ENCODE results near the gene GSTM2. TPM values are rescaled to one million over a fixed set of nuclear protein-coding genes. Genes with fewer than 3 reads are reported as not detected.

The GSTM2 gene
- total RNA-seq, 1 donor from 2014 or later, result 37.3 TPM

DNA sequence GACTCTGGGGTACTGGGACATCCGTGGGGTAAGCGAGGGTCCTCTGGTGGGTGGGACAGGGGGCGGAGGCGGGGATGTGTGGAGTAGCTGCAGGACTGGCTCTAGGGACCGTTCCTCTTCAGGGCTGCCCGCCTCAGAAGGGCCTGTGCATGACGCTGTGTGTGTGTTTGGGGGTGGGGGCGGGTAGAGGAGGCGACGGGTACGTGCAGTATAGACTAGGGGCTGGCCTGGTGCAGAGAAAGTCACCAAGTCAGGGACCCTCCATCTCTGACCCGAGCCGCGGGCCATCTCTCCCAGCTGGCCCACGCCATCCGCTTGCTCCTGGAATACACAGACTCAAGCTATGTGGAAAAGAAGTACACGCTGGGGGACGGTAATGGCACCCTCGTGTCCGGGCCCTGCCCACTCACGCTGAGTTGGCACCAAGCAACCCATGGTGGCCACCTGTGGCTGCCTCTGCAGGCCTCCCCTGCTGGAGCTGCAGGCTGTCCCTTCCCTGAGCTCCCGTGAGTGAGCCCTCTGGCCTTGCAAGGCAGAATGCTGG is 44.5 kb downstream of the GSTM2 start:
- Histone ChIP-seq H3K4me1 (no peaks in the 10 kb centered on the region), H3K27ac (no peak overlapping the region), H3K9me3 (no peaks in the 10 kb centered on the region), H3K27me3 (no peaks in the 10 kb centered on the region), H3K4me3 (peak overlapping the region; percentile 38), H3K36me3 (no peaks in the 10 kb centered on the region)
- TF ChIP-seq, protein P1, sequence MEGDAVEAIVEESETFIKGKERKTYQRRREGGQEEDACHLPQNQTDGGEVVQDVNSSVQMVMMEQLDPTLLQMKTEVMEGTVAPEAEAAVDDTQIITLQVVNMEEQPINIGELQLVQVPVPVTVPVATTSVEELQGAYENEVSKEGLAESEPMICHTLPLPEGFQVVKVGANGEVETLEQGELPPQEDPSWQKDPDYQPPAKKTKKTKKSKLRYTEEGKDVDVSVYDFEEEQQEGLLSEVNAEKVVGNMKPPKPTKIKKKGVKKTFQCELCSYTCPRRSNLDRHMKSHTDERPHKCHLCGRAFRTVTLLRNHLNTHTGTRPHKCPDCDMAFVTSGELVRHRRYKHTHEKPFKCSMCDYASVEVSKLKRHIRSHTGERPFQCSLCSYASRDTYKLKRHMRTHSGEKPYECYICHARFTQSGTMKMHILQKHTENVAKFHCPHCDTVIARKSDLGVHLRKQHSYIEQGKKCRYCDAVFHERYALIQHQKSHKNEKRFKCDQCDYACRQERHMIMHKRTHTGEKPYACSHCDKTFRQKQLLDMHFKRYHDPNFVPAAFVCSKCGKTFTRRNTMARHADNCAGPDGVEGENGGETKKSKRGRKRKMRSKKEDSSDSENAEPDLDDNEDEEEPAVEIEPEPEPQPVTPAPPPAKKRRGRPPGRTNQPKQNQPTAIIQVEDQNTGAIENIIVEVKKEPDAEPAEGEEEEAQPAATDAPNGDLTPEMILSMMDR (IDR thresholded peaks at IDR 0.05), result no peak
- intact Hi-C loops (cut with DNase I), result no loop called here
- DNase-seq, result no peak
- peak; percentile 35 for ATAC-seq

DNA sequence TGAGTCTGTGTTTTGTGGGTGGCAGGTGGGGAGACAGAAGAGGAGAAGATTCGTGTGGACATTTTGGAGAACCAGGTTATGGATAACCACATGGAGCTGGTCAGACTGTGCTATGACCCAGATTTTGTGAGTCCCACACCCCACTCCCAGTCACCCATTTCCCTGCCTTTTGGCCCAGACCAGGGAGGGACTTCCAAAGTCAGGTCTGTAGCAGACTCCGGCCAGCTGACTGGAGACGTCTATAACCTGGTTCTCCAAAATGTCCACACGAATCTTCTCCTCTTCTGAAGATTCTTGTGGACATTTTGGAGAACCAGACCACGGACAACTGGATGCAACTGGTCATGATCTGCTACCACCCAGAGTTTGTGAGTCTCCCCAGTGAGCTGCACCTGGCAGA is 45.8 kb downstream of the GSTM2 start:
- Histone ChIP-seq H3K4me1 (no peaks in the 10 kb centered on the region), H3K27ac (no peak overlapping the region), H3K27me3 (no peaks in the 10 kb centered on the region), H3K9me3 (no peaks in the 10 kb centered on the region), H3K4me3 (no peak overlapping the region), H3K36me3 (no peaks in the 10 kb centered on the region)
- TF ChIP-seq, protein P1 (IDR thresholded peaks at IDR 0.05), result no peak
- DNase-seq, result no peak
- no peak for ATAC-seq
- intact Hi-C loops (cut with DNase I), result no loop called here

DNA sequence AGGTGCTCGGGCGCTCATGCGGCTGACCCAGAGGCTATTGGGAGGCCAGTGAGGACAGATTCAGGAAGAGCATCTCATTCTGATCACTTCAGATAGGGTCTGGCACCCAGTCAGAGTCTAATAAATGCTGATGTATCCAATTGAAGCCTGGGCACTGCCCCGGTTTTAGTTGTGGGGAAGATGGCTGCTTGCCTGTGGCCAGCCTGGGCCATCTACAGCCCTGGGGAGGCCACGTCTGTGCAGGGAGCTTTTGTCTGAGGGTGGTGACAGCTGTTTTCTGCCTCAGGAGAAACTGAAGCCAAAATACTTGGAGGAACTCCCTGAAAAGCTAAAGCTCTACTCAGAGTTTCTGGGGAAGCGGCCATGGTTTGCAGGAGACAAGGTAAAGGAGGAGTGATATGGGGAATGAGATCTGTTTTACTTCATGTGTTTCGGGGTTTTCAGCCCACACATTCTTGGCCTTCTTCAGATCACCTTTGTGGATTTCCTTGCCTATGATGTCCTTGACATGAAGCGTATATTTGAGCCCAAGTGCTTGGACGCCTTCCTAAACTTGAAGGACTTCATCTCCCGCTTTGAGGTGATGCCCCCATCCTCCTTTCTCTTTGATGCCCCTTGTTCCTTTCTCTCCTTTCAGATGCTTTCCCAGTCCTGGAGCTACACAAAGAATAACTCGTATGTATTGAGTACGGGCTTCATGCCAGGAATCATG is 47.0 kb downstream of the GSTM2 start:
- H3K36me3 ChIP-seq, result no peaks in the 10 kb centered on the region
- ATAC-seq, result no peak
- intact Hi-C loops (cut with DNase I), result no loop called here
- no peaks in the 10 kb centered on the region for H3K9me3 ChIP-seq
- no peak overlapping the region for H3K4me3 ChIP-seq
- no peak overlapping the region for H3K27ac ChIP-seq
- H3K4me1 ChIP-seq, result no peaks in the 10 kb centered on the region
- DNase-seq, result no peak
- TF ChIP-seq, protein P1 (IDR thresholded peaks at IDR 0.05), result no peak
- no peaks in the 10 kb centered on the region for H3K27me3 ChIP-seq

DNA sequence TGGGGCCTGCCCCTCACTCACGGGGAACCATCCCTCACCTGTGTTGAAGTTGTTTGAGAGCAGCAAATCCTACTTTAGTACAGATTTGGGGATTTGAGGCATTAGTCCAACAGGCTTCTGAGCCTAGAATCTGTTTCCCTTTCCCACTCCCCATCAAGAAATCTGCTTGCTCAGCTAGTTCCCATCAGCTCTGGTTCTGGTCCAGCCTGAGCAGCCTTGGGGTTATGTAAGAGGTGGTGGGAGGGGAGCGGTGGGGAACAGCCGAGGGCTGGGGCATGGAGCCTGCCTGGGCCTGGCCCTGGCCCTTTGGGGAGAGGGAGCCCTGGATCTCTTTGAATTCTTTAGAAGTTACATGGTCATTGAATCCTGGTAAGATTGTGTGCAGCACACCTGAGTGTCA is 48.3 kb downstream of the GSTM2 start:
- H3K9me3 ChIP-seq, result no peaks in the 10 kb centered on the region
- H3K36me3 ChIP-seq, result no peaks in the 10 kb centered on the region
- H3K4me3 ChIP-seq, result no peak overlapping the region
- intact Hi-C loops (cut with DNase I), result no loop called here
- no peaks in the 10 kb centered on the region for H3K27me3 ChIP-seq
- no peak overlapping the region for H3K27ac ChIP-seq
- no peaks in the 10 kb centered on the region for H3K4me1 ChIP-seq
- DNase-seq (no peak), ATAC-seq (no peak)
- TF ChIP-seq, protein P1 (IDR thresholded peaks at IDR 0.05), result no peak

DNA sequence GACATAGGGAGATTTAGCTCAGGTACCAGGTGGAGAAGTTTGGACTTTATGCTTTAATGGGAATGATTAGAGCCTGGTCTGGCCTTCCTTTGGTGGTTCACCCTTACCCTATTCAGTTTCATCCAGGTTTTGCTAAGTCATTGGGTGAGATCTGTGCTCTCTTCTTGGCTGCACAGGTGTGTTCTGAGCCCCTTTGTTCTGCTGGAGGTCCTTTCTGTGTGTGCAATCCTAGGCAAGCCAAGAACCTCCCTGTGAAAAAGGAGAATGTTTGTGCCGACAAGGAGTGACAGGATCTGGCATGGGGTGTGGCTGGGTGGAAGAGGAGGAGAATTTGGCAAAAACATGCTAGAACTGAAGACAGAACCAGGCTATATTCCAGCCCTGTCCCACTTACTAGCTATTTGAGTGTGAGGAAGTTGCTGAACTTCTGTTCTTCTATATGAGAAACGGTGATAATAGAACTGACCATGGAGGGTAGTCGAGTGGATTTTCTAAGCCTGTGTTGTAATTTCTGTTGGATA is 48.8 kb downstream of the GSTM2 start:
- Histone ChIP-seq H3K36me3 (no peaks in the 10 kb centered on the region), H3K4me1 (no peaks in the 10 kb centered on the region), H3K27me3 (no peaks in the 10 kb centered on the region), H3K4me3 (no peak overlapping the region), H3K27ac (no peak overlapping the region), H3K9me3 (no peaks in the 10 kb centered on the region)
- TF ChIP-seq, protein P1 (IDR thresholded peaks at IDR 0.05), result no peak
- intact Hi-C loops (cut with DNase I), result no loop called here
- DNase-seq (no peak), ATAC-seq (no peak)

Data from upper lobe of right lung (tissue), 1 donor.